Fibroblast of skin of scalp (primary cell): ENCODE data around the gene GMPS.
"Not testable (repeated sequence)": the region's sequence is repeated elsewhere in the genome, so short reads cannot be mapped to it uniquely, and the experiment has no call there.

Experiments used
- DNase-seq: peaks from one replicate; pipeline ENCODE4 v3.0.0-alpha.2; 2013

Gene GMPS

GRCh38 chr3:155944081-155944480 is 73.6 kb downstream of the GMPS start:
- DNase-seq: no peak

- peak; percentile 94 for DNase-seq
Measured at GRCh38 chr3:155946178-155946577, 75.7 kb downstream of the GMPS start.

- DNase-seq: peak; percentile 34
Measured at GRCh38 chr3:155948476-155948875, 78.0 kb downstream of the GMPS start.

GRCh38 chr3:155949453-155950217 is 79.2 kb downstream of the GMPS start:
- DNase-seq: no peak

GRCh38 chr3:155956508-155957411 is 86.3 kb downstream of the GMPS start:
- no peak for DNase-seq

GRCh38 chr3:155957412-155957880 is 87.0 kb downstream of the GMPS start:
- no peak for DNase-seq

- no peak for DNase-seq
Measured at GRCh38 chr3:155958676-155959075, 88.2 kb downstream of the GMPS start.

- DNase-seq: peak; percentile 73
Measured at GRCh38 chr3:155960060-155960459, 89.6 kb downstream of the GMPS start.

- DNase-seq: not testable (repeated sequence)
Measured at GRCh38 chr3:155961044-155961443, 90.6 kb downstream of the GMPS start.

GRCh38 chr3:155963570-155963969 is 93.1 kb downstream of the GMPS start:
- peak; percentile 68 for DNase-seq

- DNase-seq: no peak
Measured at GRCh38 chr3:155970398-155970797, 99.9 kb downstream of the GMPS start.

GRCh38 chr3:155972885-155973584 is 102.6 kb downstream of the GMPS start:
- DNase-seq: no peak

GRCh38 chr3:155978324-155978723 is 107.9 kb downstream of the GMPS start:
- DNase-seq: no peak

GRCh38 chr3:155979746-155980145 is 109.3 kb downstream of the GMPS start:
- DNase-seq: no peak

GRCh38 chr3:155981669-155982068 is 111.2 kb downstream of the GMPS start:
- DNase-seq: peak; percentile 12

GRCh38 chr3:155983834-155984474 is 113.5 kb downstream of the GMPS start:
- DNase-seq: no peak

GRCh38 chr3:155984791-155985417 is 114.5 kb downstream of the GMPS start:
- DNase-seq: no peak

- no peak for DNase-seq
Measured at GRCh38 chr3:155989536-155989935, 119.1 kb downstream of the GMPS start.

- no peak for DNase-seq
Measured at GRCh38 chr3:155991212-155991611, 120.8 kb downstream of the GMPS start.

- DNase-seq: no peak
Measured at GRCh38 chr3:155991847-155992246, 121.4 kb downstream of the GMPS start.
